C4-2B (cell line): ENCODE measurements around the gene PRKCH.

Experiments
- CTCF ChIP-seq: fragments of 450-650 bp; conservative IDR thresholded peaks from 2 replicates; pipeline ENCODE4 v1.5.1; 2017; ENCODE audit warnings: mild to moderate bottlenecking
- ZFX ChIP-seq: fragments of 450-650 bp; IDR thresholded peaks from 2 replicates; pipeline ENCODE4 v1.6.1; 2017

- TF ChIP-seq ZFX (0 out of 2 replicates have a peak, but pooled peaks have one; percentile 28), CTCF (no peak)
Observed at GRCh38 chr14:61526405-61527312, 205.3 kb downstream of the PRKCH start.
